CD4-positive, CD25-positive, alpha-beta regulatory T cell (primary cell): ENCODE measurements around the gene OVCA2. TPM values are rescaled to one million over a fixed set of nuclear protein-coding genes. Genes with fewer than 3 reads are reported as not detected.

Source experiments
- ATAC-seq, 2 donors: fragments of 150-1000 bp; cut with Tn5 transposase; one replicate each; pipeline ENCODE4 v1.10.0; 2021; ENCODE audit warnings: low read depth in 2 of 2, moderate number of reproducible peaks in 2 of 2, moderate library complexity in 1 of 2
- DNase-seq, 3 donors: peaks; one replicate each; pipeline versions ENCODE4 v3.0.0 to v3.0.0-alpha.2; 2012 to 2022; ENCODE audit warnings: mixed read lengths in 1 of 3
- H3K27ac ChIP-seq: one replicate; pipeline ENCODE4 v1.7.0; 2013; ENCODE audit warnings: mild to moderate bottlenecking, low read length; ENCODE audit not compliant: insufficient read depth, poor library complexity, severe bottlenecking
- H3K27me3 ChIP-seq: one replicate; pipeline ENCODE4 v1.7.0; 2013; ENCODE audit warnings: low read length; ENCODE audit not compliant: control insufficient read depth, insufficient read depth
- H3K36me3 ChIP-seq: one replicate; pipeline ENCODE4 v1.7.0; 2013; ENCODE audit warnings: mild to moderate bottlenecking, low read length, moderate library complexity; ENCODE audit not compliant: control insufficient read depth, insufficient read depth
- H3K4me1 ChIP-seq: 2 replicates; pipeline ENCODE4 v1.7.0; 2013; ENCODE audit warnings: mild to moderate bottlenecking, low read length; ENCODE audit not compliant: insufficient read depth, control insufficient read depth, poor library complexity, severe bottlenecking
- H3K4me3 ChIP-seq: one replicate; pipeline ENCODE4 v1.7.0; 2013; ENCODE audit warnings: low read depth, mild to moderate bottlenecking, low read length, moderate library complexity
- H3K9me3 ChIP-seq, 2 experiments: 1 replicate in 1 of 2; 2 replicates in 1 of 2; pipeline ENCODE4 v1.7.0; 2013; ENCODE audit warnings: low read length in 2 of 2, mild to moderate bottlenecking in 1 of 2, moderate library complexity in 1 of 2; ENCODE audit not compliant: control insufficient read depth in 2 of 2
- H3K27ac Mint-ChIP-seq, 3 donors: one replicate each; pipeline ENCODE4 v1.8.0; 2020 to 2022; ENCODE audit warnings: mild to moderate bottlenecking in 3 of 3, mixed read lengths in 3 of 3, moderate library complexity in 2 of 3
- H3K27me3 Mint-ChIP-seq: one replicate; pipeline ENCODE4 v1.8.0; 2022; ENCODE audit warnings: mild to moderate bottlenecking, mixed read lengths
- H3K36me3 Mint-ChIP-seq: one replicate; pipeline ENCODE4 v1.8.0; 2020; ENCODE audit warnings: mixed read lengths
- H3K4me1 Mint-ChIP-seq, 4 donors: one replicate each; pipeline ENCODE4 v1.8.0; 2020 to 2022; ENCODE audit warnings: mixed read lengths in 4 of 4, mild to moderate bottlenecking in 1 of 4
- H3K4me3 Mint-ChIP-seq, 4 donors: one replicate each; pipeline ENCODE4 v1.8.0; 2020 to 2022; ENCODE audit warnings: mild to moderate bottlenecking in 4 of 4, mixed read lengths in 4 of 4, moderate library complexity in 3 of 4
- H3K9me3 Mint-ChIP-seq, 7 donors: one replicate each; pipeline ENCODE4 v1.8.0; 2020 to 2022; ENCODE audit warnings: mixed read lengths in 7 of 7, mild to moderate bottlenecking in 3 of 7, moderate library complexity in 2 of 7
- polyA plus RNA-seq, 4 donors: library from polyadenylated mRNA; unstranded; fragments of 300-500 nt; fragmentation: Illumina TruSeq; gene quantifications; one replicate each; pipeline ENCODE4 v1.2.3, GENCODE V29; 2021
- total RNA-seq: library from RNA; stranded (reverse); gene quantifications from one replicate; pipeline ENCODE4 v1.2.3, GENCODE V29; 2022

Gene OVCA2
- total and polyA plus RNA-seq, 5 donors from 2014 or later = 30.8 to 106 (median 76.0) TPM

DNA sequence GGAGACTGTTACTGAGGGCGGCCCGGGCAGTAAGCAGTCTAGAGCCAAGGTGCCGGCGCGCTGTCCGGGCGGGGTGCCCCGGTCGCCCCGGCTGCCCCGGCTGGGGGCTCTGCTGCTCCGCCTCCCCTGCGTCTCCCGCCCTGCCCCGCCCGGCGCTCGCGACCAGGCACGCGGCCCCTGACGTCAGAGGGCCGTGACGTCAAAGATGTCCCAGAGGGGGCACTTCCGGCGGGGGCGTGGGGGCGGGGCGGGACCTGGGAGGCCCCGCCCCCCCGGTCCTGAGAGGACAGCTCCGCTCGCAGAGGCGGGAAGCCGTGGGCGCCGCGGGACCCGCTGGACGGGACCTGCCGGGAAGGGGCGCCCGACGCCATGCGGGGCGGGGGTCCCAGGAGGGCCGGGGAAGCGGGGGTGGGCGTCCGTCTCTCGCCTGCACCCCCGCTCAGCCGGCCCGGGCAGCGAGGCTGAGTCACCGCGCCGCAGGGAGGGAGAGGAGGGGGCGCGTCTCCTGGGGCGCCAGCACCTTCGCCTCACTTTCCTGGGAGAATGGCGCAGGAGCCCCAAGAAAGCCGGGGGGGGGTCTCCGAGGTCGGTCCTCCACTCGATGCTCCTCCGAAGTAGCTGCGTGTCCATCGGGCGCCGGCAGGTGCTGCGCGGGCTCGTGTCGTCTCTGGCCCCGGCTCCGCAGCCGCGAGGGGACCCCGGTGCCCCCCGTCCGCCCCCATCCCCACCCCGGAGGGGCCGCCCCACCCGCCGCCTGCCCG lies 8.7 kb downstream of the OVCA2 start:
- H3K4me3 Mint-ChIP-seq = peak overlapping the region in 1 of 4 donors; percentile 37
- peak overlapping the region; percentile 23 for H3K27ac ChIP-seq
- ATAC-seq (peak; percentile 6 to 11), DNase-seq (peak; percentile 53 to 72 (median 68))
- no peaks in the 10 kb centered on the region for H3K27me3 ChIP-seq
- peaks cover 23% of the 10 kb centered on the region for H3K27me3 Mint-ChIP-seq
- no peak overlapping the region for H3K27ac Mint-ChIP-seq
- peaks cover 62% of the 10 kb centered on the region for H3K4me1 ChIP-seq
- H3K9me3 Mint-ChIP-seq = peaks cover 0 to 1% (median 0%) of the 10 kb centered on the region in 7 donors
- H3K36me3 ChIP-seq = no peaks in the 10 kb centered on the region
- H3K4me1 Mint-ChIP-seq = peaks cover 0 to 36% (median 16%) of the 10 kb centered on the region in 4 donors
- no peak overlapping the region for H3K4me3 ChIP-seq
- no peaks in the 10 kb centered on the region for H3K36me3 Mint-ChIP-seq
- no peaks in the 10 kb centered on the region for H3K9me3 ChIP-seq

DNA sequence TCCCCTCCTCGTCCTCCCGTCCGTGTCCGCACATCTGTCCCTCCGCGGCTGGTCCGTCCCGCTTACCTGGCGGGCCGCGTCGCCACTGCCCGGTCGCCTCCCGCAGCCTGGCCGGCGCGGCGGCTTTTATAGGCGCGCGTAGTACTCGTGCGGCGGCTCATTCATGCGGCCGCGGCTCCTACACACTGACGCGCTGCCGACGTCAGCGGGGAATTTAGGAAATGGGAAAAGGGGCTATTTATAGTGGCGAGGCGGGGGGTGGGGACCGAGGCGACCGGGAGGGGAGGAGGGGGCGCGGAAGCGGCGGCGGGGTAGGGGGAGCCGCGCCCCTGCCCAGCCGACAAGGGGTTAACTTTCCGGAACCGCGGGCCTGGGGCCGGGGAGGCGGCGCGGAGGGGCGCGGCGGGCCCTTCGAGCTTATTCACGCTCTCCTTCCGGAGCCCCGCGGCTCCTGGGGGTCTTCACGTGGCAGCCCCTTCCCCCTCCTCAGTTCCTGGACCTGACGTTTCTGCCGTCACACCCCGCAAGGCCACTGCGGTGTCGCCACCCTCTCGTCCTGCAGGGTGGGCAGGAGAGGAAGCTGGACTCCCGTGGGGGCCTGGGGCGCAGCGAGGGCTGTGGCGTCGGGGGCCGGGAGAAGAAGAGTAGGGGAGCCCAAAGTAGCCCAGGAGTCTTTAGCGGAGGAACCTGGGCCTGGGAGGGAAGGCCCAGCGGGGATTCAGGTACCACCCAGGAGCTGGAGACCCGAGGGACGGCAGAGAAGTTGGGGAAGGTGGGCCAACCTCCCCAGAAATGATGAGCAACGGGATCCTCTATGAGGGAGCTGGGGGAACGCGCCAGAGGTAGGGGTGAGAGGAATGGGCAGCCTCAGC lies 9.5 kb downstream of the OVCA2 start:
- no peaks in the 10 kb centered on the region for H3K27me3 ChIP-seq
- H3K4me1 Mint-ChIP-seq = peaks cover 0 to 36% (median 16%) of the 10 kb centered on the region in 4 donors
- H3K4me3 ChIP-seq = no peak overlapping the region
- no peak for ATAC-seq
- H3K27me3 Mint-ChIP-seq = peaks cover 23% of the 10 kb centered on the region
- H3K4me1 ChIP-seq = peaks cover 69% of the 10 kb centered on the region
- H3K36me3 ChIP-seq = no peaks in the 10 kb centered on the region
- H3K27ac ChIP-seq = no peak overlapping the region
- peaks cover 0 to 1% (median 0%) of the 10 kb centered on the region in 7 donors for H3K9me3 Mint-ChIP-seq
- peak overlapping the region; percentile 68 to 83 (median 76) for H3K4me3 Mint-ChIP-seq
- no peaks in the 10 kb centered on the region for H3K36me3 Mint-ChIP-seq
- no peak overlapping the region for H3K27ac Mint-ChIP-seq
- no peaks in the 10 kb centered on the region for H3K9me3 ChIP-seq
- no peak for DNase-seq

DNA sequence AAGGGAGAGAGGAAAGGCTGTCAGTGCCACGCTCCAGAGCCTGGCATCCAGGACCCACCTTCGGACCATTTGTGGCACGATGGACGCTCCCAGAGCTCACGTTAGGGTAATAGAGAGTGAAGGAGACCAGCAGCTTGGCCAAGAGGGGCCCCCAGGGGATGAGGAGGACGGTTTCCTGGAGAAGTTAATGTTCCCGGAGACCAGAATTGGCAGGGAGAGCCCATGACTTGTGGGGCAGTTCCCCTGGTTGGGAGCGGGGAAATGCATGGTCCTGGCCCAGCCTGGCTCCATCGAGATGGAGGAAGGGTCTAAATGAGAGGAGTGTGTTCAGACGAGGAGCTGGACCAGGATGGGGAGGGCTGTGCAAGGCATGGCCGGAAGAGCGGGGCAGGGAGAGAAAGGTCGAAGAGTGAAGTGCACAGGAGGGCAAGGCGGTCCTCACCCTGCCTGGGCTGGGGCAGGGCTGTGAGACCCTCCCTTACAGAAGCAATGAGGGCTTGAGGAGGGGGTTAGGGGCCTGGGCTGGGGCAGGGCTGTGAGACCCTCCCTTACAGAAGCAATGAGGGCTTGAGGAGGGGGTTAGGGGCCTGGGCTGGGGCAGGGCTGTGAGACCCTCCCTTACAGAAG lies 10.2 kb downstream of the OVCA2 start:
- peak overlapping the region; percentile 68 to 83 (median 76) for H3K4me3 Mint-ChIP-seq
- DNase-seq = no peak
- Histone ChIP-seq H3K27ac (no peak overlapping the region), H3K4me3 (no peak overlapping the region), H3K27me3 (no peaks in the 10 kb centered on the region), H3K36me3 (no peaks in the 10 kb centered on the region), H3K4me1 (peaks cover 75% of the 10 kb centered on the region), H3K9me3 (no peaks in the 10 kb centered on the region)
- H3K4me1 Mint-ChIP-seq = peaks cover 0 to 38% (median 16%) of the 10 kb centered on the region in 4 donors
- H3K27ac Mint-ChIP-seq = no peak overlapping the region
- no peaks in the 10 kb centered on the region for H3K36me3 Mint-ChIP-seq
- no peak for ATAC-seq
- H3K9me3 Mint-ChIP-seq = peaks cover 0 to 1% (median 0%) of the 10 kb centered on the region in 7 donors
- peaks cover 23% of the 10 kb centered on the region for H3K27me3 Mint-ChIP-seq

DNA sequence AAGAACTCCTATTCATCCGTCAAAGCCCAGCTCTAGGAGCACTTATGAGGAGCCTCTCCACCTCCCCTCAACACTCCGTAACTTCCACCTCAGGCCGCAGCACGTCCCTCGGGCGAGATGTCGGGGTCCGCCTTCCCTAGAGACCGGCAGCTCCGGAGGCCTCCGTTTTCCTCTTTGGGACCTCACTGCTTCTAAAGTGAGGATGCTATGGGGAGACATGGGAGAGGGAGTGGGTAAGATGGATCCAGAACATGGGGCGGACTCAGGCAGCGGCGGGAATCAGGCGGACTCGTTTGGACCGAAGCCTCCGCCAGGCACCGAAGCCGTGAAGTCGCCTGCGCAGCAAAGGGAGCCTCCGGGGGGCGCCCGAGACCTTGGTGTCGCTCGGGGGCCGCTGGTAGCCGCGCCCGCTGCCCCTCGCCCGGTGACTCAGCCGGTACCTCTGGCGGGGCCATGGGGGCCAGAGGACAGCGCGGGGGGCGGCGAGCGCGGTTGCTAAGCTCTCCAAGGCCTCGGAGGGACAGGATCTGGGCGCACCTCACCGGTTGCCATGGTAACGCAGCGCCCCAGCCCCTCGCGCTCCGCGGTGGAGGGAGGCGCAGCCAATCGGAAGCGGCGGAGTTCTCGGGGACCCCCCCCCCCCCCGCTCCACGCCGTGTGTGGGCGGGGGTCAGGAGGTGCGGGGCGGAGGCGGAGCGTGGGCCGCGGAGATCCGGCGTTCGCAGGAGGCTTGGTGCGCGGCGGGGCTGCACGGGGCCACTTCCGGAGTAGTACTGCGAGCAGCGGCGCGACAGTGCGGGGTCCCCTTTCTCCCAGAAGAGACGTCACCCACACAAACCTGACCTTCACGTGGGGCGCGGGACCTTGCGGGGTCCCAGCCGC lies 11.8 kb downstream of the OVCA2 start:
- no peaks in the 10 kb centered on the region for H3K36me3 Mint-ChIP-seq
- peaks cover 87% of the 10 kb centered on the region for H3K4me1 ChIP-seq
- H3K27me3 ChIP-seq = no peaks in the 10 kb centered on the region
- H3K9me3 ChIP-seq = no peaks in the 10 kb centered on the region
- H3K9me3 Mint-ChIP-seq = peaks cover 0 to 1% (median 0%) of the 10 kb centered on the region in 7 donors
- DNase-seq (peak; percentile 75 to 80 (median 76)), ATAC-seq (peak; percentile 14 to 23)
- H3K36me3 ChIP-seq = no peaks in the 10 kb centered on the region
- H3K4me3 ChIP-seq = peak overlapping the region; percentile 40
- H3K4me3 Mint-ChIP-seq = peak overlapping the region; percentile 79 to 92 (median 85)
- peaks cover 0 to 33% (median 16%) of the 10 kb centered on the region in 4 donors for H3K4me1 Mint-ChIP-seq
- H3K27ac Mint-ChIP-seq = peak overlapping the region; percentile 26 to 83 (median 75)
- H3K27me3 Mint-ChIP-seq = peaks cover 23% of the 10 kb centered on the region
- H3K27ac ChIP-seq = peak overlapping the region; percentile 61

- no peaks in the 10 kb centered on the region for H3K36me3 ChIP-seq
- peaks cover 0 to 1% (median 0%) of the 10 kb centered on the region in 7 donors for H3K9me3 Mint-ChIP-seq
- peak overlapping the region; percentile 61 for H3K27ac ChIP-seq
- DNase-seq (no peak), ATAC-seq (no peak)
- H3K4me1 ChIP-seq = peaks cover 86% of the 10 kb centered on the region
- peaks cover 0 to 28% (median 16%) of the 10 kb centered on the region in 4 donors for H3K4me1 Mint-ChIP-seq
- H3K27me3 ChIP-seq = no peaks in the 10 kb centered on the region
- H3K27me3 Mint-ChIP-seq = peaks cover 24% of the 10 kb centered on the region
- peak overlapping the region; percentile 51 for H3K4me3 ChIP-seq
- no peaks in the 10 kb centered on the region for H3K9me3 ChIP-seq
- peak overlapping the region; percentile 79 to 92 (median 85) for H3K4me3 Mint-ChIP-seq
- H3K36me3 Mint-ChIP-seq = no peaks in the 10 kb centered on the region
- peak overlapping the region; percentile 26 to 67 (median 49) for H3K27ac Mint-ChIP-seq
These were observed 12.4 kb downstream of the OVCA2 start for GRCh38 chr17:2054262-2054511.

DNA sequence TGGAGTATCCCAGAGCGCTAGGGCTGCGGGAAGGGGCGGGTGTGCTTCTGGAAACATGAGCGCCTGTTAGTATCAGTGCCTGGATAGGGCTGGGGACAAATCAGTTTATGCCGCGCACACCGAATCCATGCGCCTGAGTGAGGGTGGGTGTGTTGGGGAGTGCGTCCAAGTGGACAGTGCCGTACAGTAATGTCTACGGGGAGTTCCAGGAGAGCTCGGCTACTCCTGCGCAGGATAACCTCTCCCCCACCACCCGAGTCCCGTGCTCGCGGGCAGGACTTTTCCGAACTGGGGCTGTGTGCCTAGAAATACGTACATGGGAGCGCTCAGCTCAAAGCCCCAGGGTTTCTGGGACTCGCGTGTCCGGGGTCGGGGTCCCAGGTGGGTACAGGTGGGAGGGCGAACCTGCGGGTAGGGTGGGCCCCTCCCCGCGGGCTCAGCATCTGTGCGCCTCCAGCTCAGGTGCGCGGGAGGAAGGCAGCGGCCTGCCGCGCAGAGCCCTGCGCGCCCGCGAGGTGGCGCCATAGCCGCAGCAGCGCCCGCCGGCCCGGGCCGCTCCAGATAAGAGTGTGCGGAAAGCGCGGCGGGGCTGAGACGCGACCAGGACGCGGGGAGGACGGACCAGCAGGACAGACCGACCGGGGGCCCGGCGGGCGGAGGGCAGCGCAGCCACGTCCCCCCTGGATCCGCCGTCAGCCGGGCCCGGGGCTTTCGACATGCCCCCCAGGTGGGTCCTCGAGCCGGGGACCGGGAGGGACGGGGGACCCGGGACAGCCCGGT lies 12.9 kb downstream of the OVCA2 start, which contains the start of gene HIC1:
TSS of gene HIC1 (plus strand) at position 592 of the 780 bp plus-strand sequence. CDS start 1,588 bp downstream, outside the sequence.
- ATAC-seq (peak; percentile 67), DNase-seq (peak; percentile 56 to 80 (median 76))
- Histone ChIP-seq H3K4me1 (peaks cover 81% of the 10 kb centered on the region), H3K9me3 (no peaks in the 10 kb centered on the region), H3K36me3 (no peaks in the 10 kb centered on the region), H3K27me3 (no peaks in the 10 kb centered on the region), H3K27ac (peak within 1 kb of the TSS; percentile 61), H3K4me3 (peak within 1 kb of the TSS; percentile 51)
- H3K36me3 Mint-ChIP-seq = no peaks in the 10 kb centered on the region
- H3K27me3 Mint-ChIP-seq = peaks cover 29% of the 10 kb centered on the region
- peak within 1 kb of the TSS; percentile 26 to 67 (median 49) for H3K27ac Mint-ChIP-seq
- peak within 1 kb of the TSS; percentile 79 to 92 (median 85) for H3K4me3 Mint-ChIP-seq
- peaks cover 0 to 30% (median 15%) of the 10 kb centered on the region in 4 donors for H3K4me1 Mint-ChIP-seq
- peaks cover 0 to 1% (median 0%) of the 10 kb centered on the region in 7 donors for H3K9me3 Mint-ChIP-seq
